GM18909 (cell line): ENCODE measurements around the gene STARD7.
"Not testable (repeated sequence)": the region's sequence is repeated elsewhere in the genome, so short reads cannot be mapped to it uniquely, and the experiment has no call there.

Experiments used
- ATAC-seq: cut with Tn5 transposase; IDR thresholded peaks from one replicate; pipeline ENCODE4 v1.9.1; 2021; ENCODE audit warnings: mild to moderate bottlenecking; ENCODE audit not compliant: unreplicated experiment, poor library complexity

STARD7 gene

DNA sequence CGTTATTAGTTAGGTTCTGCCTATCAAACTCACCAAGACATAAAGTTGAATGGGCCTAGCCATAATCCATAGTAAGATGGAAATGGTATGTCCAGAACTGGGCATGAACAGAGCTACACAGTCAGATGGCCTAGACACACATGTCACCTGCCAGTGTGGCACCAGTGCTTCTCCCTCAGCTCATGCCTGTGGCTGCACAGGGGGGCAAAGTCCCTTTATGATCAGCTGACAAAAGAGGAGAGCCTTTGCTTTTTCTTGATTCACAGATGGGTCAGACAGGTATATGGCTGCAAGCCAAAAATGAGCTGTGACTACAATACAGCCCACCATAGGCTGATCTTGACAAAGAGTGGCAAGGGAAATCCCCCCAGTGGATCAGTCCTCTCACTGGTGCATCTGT lies 28.3 kb upstream of the STARD7 start:
- no peak for ATAC-seq

DNA sequence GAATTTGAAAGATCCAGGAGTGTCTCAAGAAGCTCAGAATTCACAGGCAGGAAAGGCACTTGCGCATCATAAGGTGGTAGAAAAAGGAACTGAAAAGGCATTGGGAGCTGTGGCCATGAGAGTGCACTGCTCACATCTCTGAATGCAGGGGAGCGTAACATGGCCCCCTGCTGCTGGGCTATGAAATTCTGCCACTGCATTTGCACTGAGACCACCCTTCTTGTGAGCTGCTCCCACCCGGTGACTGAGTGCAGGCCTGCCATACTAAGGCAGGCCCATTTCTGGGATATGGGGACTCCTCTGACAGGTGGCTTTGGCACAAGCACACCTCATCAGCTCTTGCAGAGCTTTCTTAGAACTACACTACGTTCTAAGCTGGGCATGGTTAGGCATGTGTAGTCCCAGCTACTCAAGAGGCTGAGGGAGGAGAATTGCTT lies 25.3 kb upstream of the STARD7 start:
- ATAC-seq, result peak; percentile 89

DNA sequence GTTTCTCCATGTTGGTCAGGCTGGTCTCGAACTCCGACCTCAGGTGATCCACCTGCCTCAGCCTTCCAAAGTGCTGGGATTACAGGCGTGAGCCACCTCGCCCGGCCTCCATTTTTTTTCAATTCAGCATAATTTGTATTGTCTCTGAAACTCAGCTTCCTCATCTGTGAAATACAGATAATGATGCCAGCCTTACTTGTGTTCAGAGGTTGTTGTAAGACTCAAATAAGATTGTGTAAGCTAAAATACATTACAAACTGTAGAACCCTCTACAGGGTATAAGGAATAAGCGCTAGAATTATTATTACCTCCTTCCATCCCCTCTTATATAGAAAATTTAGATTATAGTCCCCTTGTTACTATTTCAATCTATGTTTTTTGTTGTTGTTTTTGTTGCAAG lies 24.8 kb upstream of the STARD7 start:
- ATAC-seq, result no peak

DNA sequence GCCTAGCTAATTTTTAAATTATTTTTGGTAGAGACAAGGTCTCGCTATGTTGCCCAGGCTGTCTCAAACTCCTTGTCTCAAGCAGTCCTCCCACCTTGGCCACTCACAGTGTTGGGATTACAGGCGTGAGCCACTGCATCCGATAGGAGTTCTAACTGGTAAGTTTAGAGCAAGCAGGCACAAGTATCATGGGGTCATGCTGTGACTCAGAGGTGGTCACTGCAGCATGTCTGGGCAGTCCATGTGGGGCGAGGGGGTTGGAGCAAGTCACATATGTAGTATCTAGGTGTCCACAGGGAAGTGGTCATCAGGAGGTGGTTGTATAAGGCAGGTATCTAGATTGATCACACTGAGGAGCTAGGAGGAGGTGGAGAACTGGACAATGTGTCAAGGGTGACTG lies 22.7 kb upstream of the STARD7 start:
- ATAC-seq, result no peak

DNA sequence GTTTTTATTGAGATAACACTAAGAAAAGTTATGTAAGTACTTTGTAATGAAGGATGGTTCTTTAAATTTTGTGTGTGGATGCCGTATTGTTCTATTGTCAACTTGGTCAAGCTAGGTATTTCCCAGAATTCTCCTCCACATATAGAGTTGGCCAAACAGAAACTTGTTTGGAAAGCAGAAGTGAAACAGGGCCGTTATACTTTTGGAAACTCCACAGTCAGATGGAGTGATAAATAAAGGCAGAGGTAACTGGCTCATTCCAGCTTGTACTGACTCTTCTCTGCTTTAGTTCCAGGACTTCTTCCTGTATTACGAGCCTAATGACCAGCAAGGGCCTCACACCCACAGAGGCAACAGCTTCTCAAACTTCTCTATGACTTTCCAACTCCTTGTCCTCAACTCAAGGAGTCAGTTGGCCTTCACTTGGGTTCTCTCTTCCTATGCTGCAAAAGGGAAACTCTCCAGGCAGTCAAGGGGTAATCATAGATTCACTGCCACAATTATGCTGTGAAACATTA lies 16.4 kb upstream of the STARD7 start:
- peak; percentile 68 for ATAC-seq

DNA sequence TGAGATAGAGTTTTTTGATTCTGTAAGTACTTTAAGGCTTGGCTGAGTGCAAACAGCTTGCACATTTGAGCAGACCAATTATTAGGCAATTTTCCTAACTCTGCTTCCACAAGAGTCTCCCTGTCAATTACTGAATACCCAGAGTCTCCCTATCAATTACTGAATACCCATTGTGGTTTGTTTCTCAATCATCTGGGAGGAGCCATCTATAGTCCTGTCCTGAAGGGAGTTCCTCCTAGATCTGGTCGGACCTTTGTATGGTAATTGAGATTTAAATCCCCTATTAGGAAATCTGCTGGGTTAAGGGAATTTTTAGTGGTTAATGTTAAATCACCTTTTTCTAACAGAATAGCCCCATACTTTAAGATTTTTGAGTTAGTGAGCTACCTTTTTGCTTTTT lies 12.5 kb upstream of the STARD7 start:
- not testable (repeated sequence) for ATAC-seq

DNA sequence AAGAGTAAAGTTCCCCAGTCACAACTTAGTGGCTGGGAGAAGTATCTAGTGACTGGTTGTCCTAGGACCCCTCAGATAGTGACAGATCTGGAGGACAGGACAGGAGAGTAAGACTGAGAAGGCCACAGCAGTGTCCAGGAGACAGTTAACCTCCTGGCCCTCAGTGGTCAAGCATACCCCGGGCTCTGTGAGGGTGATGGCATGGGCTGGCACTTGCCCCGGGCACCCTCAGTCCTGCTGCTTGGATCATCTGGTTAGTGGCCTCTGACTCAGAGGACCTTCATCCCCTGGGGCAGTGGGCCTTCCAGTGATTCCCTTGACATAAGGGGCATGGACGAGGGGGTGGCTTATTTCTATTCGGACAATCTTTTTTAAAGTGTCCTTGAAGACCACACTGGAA lies 11.3 kb upstream of the STARD7 start:
- ATAC-seq, result not testable (repeated sequence)

DNA sequence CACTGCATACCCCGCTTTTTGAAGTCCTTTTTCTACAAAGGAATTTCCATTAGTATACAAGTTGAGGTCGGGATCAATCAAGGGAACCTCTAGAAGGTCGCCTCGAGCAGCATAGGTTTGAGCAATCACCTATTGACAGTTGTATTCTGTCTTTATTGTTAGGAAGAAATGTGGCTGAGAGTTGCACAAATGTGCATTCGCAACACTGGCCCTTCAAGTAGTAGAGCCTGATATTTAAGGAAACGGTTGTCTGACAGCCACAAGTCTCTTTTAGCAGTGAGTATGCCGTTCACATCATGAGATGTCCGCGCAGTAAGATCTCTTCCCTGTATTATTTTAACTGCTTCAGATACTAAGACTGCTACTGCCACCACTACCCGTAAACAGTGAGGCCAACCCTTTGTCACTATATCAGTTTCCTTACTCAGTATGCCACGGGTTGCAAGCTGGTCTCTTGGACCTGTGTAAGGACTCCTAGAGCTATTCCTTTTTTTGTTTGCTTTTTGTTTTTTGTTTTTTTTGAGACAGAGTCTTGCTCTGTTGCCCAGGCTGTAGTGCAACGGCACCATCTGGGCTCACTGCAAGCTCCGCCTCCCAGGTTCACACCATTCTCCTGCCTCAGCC lies 10.0 kb upstream of the STARD7 start:
- no peak for ATAC-seq

DNA sequence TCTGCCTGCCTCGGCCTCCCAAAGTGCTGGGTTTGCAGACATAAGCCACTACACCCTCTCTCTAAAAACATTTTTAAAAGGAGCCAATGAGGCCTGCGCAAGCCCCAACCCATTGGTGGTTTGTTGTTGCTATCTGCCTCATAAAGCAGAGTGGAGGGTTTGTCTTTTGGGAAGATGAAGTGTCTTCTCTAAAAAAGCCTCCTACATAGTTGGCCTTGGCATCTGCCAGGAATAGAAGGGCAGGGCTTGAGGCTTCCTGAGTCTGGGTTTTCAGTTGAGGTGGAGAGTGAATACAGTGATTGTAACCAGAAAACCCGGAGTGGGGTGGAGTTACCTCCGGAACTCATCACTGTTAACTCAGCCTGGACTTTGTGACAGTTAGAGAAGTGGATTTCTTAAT lies 5.9 kb upstream of the STARD7 start:
- no peak for ATAC-seq

DNA sequence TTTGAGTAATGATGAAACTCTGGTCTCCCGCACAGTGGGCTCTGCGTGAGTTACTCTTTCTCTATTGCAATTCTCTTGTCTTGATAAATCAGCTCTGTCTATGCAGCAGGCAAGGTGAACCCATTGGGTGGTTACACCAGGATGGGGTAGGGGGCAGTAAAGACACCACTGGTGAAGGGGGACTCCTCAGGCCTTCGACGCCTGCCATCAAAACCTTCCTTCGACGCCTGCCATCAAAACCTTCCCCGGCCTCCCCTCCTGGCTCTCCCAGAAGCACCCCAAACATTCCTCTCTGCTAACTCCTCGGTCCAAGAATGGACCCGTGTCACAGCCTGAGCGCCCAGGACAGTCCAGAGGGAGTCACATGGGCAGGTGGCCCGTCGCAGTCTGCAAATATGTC lies 4.8 kb upstream of the STARD7 start:
- no peak for ATAC-seq

DNA sequence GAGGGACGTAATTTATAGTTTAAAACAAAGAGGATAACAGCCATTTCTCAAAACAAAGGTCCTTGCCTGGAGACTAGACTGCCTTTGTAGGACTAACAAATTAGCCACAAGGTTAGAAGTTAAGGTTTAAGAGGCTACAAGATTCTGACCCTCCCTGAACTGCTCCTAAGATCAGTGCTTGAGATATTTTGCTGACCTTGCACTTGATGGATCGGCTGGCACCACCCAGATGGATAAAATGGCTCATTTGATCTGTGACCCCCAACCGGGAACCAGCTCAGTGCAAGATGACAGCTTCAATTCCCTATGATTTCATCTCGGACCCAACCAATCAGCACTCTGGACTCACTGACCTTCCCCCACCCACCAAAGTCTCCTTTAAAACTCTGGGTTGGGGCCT lies 3.7 kb upstream of the STARD7 start:
- ATAC-seq, result no peak

DNA sequence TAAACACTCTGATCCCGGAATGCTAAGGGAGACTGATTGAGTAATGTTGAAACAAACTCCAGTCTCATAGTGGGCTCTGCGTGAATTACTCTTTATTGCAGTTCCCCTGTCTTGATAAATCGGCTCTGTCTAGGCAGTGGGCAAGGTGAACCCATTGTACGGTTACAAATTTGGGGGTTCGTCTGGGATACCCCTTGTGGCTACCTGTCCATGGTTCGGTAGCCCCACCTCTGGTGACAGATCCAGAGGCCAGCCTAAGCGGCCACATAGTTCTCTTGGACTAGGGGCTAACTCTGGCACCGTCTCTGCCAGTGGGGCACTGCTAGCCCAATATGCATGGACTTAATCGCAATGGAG lies 1.1 kb upstream of the STARD7 start:
- ATAC-seq, result no peak

DNA sequence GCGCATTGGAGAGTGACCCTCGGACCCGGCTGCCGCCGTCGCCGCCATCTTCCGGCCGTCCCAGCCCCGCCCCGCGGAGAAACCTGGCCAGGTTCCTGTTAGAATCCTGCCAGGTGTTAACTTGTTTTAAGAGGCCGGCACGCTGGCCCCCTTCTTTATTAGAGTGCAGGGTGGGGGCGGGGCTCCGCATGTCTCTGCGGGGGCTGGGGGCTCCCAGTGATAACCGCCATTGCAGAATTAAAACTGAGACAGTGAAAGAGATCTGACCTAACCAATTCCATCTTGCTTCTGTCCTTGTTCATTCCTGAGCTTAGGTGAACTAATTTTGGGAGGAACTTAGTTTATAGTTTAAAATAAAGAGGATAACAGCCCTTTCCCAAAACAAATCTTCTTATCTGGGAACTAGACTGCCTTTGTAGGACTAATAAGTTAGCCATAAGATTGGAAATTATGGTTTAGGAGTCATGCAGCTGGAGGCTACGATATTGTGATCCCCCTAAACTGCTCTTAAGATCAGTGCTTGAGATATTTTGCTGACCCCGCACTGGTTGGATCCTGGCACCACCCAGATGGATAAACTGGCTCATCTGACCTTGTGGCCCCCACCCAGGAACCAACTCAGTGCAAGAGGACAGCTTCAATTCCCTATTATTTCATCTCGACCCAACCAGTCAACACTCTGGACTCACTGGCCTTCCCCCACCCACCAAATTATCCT lies 543 bp upstream of the STARD7 start:
- ATAC-seq, result no peak

DNA sequence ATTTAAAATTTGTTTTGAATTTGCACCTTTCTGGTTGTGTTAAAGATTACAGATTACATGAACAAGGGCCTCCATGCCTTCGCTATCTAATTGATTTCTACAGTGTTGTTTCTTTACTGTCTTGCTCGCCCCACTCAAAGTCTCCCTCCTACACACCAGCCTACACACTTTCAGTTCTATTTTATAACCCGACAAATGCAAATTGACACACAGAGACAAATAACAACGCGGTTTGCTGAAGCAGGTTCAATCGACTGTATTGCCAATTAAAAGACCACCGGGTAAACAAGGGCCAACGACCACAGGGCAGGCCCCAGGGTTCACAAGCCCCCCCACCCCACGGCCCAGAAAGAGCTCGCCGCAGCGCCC lies 869 bp downstream of the STARD7 start:
- peak; percentile 5 for ATAC-seq

DNA sequence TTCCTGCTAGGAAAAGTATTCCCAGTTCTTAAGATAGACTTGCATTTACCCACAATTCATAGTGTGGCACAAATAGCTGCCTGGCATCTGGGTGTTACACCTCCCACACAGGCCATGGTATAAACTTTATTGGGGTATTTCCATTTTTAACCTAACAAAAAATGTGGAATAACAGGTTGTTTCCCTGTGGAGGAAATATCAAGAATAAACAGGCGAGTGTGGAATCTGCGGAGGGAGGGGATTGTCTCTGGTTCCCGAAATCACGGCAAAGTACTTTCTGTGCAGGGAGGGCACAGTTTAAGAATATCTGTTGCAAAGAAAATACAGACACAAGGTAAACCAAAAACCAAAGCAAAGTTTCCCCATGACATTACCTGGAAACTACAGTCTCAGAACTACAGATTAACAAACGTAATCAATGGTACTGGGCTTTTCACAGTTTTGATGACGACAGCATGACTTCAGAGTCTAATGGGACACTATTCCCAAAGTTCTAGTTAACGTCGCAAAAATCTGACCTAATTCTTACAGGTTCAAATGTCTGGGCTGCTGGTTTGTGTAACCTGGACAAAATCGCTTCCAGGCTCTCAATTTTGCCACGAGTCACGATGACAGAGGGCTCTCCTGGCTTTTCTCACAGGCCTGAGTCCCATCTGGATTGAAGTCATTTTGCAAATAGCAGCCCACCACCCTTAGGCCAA lies 1.4 kb downstream of the STARD7 start:
- no peak for ATAC-seq

DNA sequence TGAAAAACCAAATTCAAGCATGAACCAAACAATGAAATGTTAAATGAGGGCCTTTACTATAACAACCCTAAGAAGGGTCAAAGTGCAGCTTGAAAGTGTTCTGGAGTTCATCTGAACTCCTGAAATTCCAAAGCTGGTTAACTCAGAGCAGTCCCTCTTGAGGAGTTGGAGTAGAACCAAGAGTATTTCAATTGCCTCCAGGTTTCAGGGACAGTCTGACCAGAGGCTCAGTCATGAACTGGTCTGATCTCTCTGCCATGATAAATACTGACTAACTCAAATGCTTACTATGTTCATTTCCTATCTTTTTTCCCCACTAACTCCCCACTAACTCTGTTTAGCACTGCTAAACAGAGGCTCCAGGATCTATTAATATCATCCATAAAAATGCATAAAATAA lies 2.7 kb downstream of the STARD7 start:
- no peak for ATAC-seq

DNA sequence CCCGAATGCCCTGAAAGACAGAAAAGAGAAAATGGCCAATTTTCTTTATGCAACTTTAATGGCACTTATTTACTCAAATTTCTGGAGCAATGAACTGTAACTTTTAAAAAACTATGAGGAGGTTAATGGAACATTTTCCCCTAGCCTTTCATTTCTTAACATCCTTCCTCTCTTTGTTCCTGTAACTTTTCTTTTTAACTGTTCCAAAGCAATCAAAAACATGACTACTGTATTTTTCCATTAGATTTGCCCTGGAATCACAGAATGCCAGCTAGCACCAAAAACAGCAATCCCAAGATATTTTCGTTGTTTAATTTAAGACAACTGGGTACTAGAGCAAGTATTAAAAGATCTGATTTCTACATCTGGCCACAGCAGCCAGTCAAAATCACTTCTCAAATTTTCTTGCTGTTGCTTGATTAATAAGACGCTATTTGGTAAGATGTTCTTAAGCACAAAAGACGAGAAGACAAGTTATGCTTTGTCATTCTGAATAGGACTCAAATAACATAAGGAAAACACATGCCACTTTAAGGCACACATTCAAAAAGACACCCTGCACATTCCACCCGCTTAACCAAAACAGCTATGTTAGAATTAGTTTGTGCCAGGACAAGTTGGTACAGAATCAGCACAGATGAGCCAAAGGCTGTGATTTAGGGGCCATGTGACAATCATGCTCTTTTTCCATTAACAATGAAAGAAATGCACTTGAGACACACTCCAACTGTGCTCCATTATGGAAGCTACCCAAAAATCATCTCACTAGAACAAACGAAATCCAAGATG lies 3.6 kb downstream of the STARD7 start:
- no peak for ATAC-seq

DNA sequence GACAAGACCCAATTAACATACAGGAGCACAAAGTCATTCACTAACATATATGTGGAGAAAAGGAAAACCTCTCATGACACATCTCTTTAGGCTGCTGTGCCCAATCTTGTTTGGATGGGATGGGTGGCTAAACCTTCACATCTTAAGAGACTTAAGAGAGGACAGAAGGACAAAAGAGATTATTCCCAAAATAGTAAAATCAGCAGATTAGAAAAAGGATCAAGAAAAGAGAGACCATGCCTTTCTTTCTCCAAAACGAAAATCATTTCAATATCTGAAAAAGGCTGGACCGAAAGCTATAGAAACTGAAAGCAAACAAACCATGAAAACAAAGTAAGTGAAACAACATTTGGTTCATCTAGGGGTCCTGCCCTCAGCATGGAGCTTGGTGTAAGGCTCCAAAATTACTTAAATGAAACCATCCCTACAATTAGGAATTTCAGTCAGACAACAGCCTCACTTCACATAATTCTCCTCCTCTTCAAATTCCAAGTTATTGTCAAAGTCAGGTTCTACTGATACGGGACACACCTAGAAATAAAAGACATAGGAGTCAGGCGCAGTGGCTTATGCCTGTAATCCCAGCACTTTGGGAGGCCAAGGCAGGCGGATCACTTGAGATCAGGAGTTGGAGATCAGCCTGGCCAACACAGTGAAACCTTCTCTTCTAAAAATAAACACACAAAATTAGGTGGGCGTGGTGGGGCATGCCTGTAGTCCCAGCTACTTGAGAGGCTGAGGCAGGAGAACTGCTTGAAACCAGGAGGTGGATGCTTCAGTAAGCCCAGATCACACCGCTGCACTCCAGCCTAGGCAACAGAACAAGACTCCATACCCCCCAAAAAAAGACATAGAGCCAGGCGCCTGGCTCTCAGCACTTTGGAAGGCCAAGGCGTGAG lies 5.2 kb downstream of the STARD7 start:
- ATAC-seq, result no peak

DNA sequence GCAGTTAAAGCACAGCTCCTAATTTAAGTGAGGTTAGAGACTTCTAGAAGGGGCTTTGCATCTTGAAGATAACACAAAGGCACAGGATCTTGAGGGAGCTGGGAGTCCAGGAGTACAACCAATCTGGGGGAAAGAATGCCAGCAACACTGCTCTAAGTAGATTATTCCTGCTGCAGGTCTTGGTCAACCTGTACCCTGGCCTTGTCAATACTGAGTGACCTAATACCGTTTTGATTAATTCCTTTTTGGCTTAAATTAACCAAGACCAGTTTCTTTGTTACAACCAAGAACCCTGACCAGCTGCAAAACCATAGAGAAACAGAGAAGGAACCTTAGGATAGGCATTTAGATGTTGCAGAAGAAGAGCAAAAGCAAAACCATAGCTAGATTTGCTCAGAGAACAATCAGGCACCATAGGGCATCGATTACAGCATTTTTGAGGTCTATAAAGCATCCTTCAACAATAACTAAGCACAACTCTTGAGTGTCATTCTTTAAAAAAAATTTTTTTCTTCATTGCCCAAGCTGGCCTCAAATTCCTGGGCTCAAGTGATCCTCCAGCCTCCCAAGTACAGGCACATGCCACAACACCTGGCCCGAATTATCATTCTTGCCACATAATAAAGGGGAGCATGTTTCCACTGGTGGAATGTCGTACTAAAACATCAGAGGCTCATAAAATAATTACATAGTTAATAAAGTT lies 6.3 kb downstream of the STARD7 start:
- no peak for ATAC-seq
